ENCODE measurements around the gene MVK.

- TF ChIP-seq, protein P1, sequence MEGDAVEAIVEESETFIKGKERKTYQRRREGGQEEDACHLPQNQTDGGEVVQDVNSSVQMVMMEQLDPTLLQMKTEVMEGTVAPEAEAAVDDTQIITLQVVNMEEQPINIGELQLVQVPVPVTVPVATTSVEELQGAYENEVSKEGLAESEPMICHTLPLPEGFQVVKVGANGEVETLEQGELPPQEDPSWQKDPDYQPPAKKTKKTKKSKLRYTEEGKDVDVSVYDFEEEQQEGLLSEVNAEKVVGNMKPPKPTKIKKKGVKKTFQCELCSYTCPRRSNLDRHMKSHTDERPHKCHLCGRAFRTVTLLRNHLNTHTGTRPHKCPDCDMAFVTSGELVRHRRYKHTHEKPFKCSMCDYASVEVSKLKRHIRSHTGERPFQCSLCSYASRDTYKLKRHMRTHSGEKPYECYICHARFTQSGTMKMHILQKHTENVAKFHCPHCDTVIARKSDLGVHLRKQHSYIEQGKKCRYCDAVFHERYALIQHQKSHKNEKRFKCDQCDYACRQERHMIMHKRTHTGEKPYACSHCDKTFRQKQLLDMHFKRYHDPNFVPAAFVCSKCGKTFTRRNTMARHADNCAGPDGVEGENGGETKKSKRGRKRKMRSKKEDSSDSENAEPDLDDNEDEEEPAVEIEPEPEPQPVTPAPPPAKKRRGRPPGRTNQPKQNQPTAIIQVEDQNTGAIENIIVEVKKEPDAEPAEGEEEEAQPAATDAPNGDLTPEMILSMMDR (IDR thresholded peaks at IDR 0.05) = no peak
- no peak for TF ChIP-seq POLR2A (IDR thresholded peaks at IDR 0.05)
Measured at GRCh38 chr12:109641422-109641821, 67.8 kb downstream of the MVK start.
